NCI-H1694 (cell line): ENCODE measurements around the gene ZNF618.
"Not testable (repeated sequence)": the region's sequence is repeated elsewhere in the genome, so short reads cannot be mapped to it uniquely, and the experiment has no call there.

Source experiments
- DNase-seq: peaks from one replicate; lab custom pipeline; 2025; lab: John Stamatoyannopoulos, UW

ZNF618 gene

GRCh38 chr9:114038724-114039313 is 162.7 kb downstream of the ZNF618 start:
- DNase-seq: no peak

GRCh38 chr9:114039484-114039883 is 163.4 kb downstream of the ZNF618 start:
- no peak for DNase-seq

- DNase-seq: not testable (repeated sequence)
Measured at GRCh38 chr9:114043660-114044059, 167.6 kb downstream of the ZNF618 start.

- DNase-seq: no peak
Measured at GRCh38 chr9:114046237-114046755, 170.2 kb downstream of the ZNF618 start.

DNA sequence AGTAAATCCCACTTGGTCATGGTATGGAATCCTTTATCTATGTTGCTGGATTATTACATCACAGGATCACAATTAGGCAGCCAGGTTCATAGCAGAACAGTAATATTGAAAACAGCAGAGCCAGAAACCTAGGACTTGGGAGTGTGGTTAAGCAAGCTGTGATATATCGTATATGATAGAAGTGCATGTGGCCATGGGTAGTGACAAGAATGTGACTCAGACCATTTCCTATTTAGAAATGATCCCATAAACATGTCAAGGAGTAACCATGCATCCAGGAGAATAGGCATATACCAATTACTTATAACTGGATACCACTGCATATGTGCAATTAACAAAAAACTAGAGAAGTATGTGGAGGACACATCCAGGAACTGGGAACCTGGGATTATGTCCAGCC is 170.8 kb downstream of the ZNF618 start:
- no peak for DNase-seq

DNA sequence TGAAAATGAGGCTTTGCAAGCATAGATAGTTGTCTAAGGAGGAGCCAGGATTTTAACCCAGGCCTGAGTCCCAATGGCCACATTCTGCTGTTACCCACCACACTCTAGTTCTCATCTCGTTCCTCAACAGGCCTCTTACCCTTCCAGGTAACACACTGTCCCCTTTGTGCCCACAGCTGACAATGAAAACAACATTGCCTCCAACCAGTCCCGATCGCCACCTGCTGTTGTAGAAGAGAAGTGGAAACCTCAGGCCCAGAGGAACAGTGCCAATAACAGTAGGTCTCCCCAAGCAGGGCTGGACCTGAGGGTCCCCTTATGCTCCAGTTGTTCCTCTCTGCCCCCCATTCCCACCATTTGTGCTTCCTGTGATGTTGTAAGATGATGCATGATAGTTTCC is 171.6 kb downstream of the ZNF618 start:
- no peak for DNase-seq

GRCh38 chr9:114048533-114049415 is 172.7 kb downstream of the ZNF618 start:
- DNase-seq: no peak

GRCh38 chr9:114049441-114050225 is 173.5 kb downstream of the ZNF618 start:
- no peak for DNase-seq

DNA sequence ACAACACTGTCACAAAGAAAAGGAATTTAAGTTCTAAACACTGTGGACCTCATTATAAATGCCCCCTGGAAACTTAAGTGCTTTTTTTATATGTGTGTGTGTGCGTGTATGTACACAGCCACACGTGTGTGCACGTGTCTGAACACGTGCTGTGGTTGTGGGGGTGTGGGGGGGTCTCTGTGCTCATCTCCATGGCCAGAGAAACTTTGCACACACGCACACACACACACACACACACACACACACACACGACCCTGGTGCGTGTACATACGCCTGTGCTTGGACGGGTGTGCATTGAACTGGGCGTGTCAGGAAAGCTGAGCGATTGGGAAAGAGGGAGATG is 174.1 kb downstream of the ZNF618 start:
- DNase-seq: no peak

DNA sequence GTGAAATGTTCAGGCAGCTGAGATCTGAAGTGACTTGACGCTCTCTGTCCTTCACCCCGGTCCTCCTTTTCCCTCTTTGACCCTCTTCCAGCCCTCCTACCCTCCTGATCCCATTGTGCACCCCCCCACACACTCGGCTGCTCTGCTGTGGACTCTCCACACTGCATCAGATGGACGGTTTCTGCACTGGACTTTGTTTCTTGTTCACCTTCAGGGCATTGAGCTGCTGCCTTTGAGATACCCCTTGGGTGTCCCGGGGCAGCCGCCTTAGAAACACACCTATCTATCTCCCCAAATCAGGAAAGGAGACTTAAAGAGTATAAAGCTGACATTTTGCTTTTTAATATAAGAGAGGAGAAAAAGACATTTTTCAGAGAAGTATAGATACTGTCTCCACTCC is 174.5 kb downstream of the ZNF618 start:
- DNase-seq: no peak

DNA sequence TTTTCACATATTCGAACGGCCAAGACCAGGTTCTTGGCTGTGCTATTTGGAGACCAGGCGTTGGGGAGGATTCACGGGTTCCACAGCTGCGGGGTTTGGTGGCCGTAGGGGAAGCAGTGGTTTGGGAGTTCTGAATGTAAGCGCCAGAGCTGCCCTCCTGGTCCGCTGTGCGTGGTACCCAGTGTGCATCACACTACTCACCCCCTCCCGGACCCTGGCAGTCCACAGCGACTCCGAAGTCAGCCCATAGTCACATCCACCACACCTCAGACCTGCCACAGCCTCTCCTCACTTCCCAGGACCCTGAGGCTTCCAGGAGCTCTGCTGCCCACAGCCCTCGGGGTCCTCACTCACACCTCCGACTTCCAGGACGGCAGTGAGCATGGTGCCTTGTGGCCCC is 175.2 kb downstream of the ZNF618 start:
- DNase-seq: no peak

- DNase-seq: no peak
Measured at GRCh38 chr9:114051706-114052105, 175.6 kb downstream of the ZNF618 start.

DNA sequence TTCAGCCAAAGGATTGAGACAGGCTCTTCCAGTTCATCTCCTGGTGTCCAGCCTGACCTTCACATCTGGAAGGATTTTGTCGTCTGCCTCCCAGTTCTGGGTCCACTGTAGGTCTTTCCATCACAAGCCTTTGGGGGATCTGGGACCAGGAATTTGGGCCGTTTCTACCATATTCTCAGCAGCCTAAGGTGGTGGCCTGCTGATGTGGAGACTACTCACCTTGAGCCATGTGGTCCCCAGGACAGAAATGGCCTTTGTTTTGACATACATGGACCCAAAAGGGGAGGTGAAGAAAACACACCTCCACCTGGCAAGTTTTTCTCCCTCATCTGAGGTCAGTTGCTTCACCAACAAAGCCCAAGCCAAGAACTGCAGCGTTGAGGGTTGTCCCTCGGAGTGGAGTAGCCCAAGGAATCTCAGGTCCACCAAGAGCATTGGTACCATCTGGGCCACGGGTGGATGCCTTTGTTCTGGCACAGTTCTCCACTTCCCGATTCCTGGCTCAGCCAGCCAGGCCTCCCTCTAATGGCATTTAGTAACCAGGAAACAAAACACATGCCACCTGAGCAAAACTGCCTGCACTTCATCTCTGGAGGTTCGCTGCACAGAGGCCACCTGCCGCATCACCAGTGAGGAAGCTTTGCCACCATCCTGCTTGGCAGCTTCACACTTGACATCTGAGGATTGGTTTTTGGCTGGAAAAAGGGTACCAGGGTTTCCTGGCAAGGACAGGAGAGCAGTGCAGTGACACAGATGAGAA is 177.3 kb downstream of the ZNF618 start:
- no peak for DNase-seq

DNA sequence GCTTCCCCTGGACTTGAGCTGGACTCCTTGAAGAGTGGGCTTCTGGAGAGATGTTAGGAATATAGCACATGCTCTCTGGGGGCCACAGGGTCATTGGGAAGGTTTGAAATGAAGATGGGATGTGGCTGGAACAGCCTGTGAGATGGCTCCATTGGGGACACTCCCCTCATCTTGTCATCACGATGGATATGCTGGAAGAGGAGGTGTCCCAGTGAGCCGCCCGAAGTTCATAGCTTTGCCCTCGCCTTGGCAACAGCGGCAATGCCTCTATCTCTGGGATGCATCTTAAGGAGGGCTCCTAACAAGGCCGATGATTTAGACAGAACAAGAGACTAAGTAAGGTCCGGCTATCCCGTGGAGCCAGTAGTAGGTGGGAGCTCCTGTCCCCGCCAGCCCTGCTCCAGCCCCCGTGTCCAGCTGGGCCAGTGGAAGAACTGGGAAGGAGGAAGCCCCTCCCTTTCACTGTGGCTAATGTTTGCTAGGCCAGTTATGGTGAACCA is 178.1 kb downstream of the ZNF618 start:
- DNase-seq: no peak

DNA sequence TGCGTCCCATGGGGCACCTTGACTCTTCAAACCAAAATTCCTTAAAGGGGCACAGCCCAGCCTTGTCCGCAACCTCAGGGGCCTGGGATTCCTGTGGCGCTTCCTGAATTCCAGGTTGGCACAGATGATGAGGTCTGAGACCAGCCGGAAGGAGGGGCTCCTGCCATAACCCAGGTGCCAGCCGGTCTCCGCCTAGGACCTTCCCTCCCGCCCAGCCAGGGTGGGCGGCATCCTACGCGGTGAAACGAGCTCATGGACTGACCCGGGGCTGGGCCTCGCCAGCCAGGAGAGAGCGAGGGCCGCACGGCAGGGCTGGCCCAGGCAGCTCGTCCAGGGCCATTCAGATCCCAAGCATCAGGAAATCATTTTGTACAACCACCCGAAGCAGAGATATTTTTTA is 179.0 kb downstream of the ZNF618 start:
- DNase-seq: no peak

DNA sequence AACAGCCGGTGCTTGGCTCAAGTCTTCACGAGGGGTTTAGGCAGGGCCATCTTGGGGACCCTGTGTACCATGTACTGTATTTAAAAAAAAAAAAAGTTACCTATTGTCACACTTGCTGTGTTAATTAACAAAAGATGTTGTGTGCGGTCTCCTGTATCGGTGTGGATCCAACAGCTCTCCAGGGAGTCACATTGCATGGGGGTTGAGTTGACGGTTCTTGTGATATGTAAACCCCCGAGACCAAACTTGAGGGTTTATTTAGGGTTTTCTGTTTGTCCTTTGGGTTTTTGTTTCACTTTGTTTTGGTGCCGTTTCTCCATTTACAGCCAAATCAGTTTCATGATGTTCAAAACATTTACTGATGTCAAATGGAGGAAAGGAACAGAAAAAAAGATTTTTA is 179.8 kb downstream of the ZNF618 start:
- no peak for DNase-seq

DNA sequence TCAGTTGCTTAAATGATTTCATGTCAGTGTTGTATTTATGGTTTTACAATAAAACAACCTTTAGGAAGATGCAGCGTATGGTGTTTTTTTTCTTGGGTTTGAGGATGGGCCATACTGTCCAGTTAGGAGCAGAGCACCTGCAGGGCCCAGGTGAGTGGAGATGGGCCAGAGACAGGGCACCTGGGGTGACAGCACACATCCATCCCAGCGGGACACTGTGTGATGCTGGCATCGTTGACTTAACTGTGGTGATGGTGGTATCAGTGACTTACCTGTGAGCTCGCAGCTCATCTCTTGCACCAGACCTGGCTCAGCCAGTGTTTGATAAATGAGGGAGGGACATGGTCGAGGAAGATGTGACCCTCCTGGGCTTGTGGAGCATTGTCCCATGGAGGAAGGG is 180.4 kb downstream of the ZNF618 start:
- DNase-seq: no peak

DNA sequence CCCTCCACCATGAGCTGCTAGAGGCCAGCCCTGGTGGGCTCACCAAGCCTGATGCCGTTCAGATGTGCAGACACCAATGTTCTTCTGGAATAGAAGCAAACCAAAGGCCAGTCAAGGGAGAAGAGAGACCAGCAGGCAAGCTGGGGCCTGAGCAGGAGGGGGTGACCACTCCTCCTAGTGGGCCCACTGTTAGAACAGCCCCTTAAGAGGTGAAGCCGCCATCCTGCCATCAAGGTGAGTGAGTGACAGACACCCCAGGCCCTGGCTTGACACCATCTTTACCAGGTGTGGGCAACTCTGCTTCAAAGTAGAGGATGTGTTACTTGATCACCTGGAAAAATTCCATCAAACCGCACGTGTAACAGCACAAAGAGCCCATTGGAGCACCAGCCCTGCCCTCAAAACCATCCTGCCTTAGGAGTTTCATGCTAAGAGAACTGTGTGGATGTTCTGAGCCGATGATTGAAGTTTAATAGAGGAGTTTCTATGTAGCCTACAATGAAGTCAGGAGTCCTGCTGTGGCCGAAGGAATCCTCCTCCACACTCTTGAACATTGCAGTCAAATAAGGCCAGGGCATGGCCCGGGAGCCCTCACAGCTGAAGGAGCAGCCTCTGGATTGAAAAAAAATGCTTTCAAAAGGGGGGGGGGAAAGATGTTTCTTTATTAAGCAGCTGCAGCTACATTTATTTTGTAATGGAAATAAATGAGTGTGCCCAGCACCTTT is 181.2 kb downstream of the ZNF618 start:
- no peak for DNase-seq

- DNase-seq: no peak
Measured at GRCh38 chr9:114058688-114059046, 182.6 kb downstream of the ZNF618 start.

GRCh38 chr9:114059047-114059803 is 183.1 kb downstream of the ZNF618 start:
- DNase-seq: no peak
